HTR-8/SVneo (cell line): ENCODE measurements around the gene ZNF471.

Source experiments
- DNase-seq: peaks from one replicate; pipeline ENCODE4 v3.0.0; 2011; ENCODE audit warnings: low spot score, mixed read lengths; ENCODE audit not compliant: insufficient read length
- FAIRE-seq: peaks from 2 replicates; lab custom pipeline; 2011; peaks lifted over from hg19 to GRCh38; lab: Jason Lieb, UNC

ZNF471 gene

GRCh38 chr19:56572589-56572988, 64.9 kb downstream of the ZNF471 start:
- no peak for FAIRE-seq
- no peak for DNase-seq

GRCh38 chr19:56573914-56574313, 66.3 kb downstream of the ZNF471 start:
- FAIRE-seq (no peak), DNase-seq (no peak)

- DNase-seq: no peak
- no peak for FAIRE-seq
Observed at GRCh38 chr19:56577719-56578602, 70.3 kb downstream of the ZNF471 start.
